Breast epithelium (tissue), 3 donors: Measurements from ENCODE around the gene ZNF775.

Source experiments
- POLR2A ChIP-seq: fragments of 450-650 bp; IDR thresholded peaks from one replicate; pipeline ENCODE4 v1.6.1; 2016; ENCODE audit warnings: antibody characterized with exemption, mild to moderate bottlenecking, moderate library complexity
- TF ChIP-seq, protein P1 (sequence below), 3 donors: fragments of 450-650 bp; IDR thresholded peaks; one replicate each; pipeline ENCODE4 v1.5.1; 2016 to 2017; ENCODE audit warnings: antibody characterized with exemption in 3 of 3, mild to moderate bottlenecking in 3 of 3, moderate library complexity in 3 of 3

DNA sequence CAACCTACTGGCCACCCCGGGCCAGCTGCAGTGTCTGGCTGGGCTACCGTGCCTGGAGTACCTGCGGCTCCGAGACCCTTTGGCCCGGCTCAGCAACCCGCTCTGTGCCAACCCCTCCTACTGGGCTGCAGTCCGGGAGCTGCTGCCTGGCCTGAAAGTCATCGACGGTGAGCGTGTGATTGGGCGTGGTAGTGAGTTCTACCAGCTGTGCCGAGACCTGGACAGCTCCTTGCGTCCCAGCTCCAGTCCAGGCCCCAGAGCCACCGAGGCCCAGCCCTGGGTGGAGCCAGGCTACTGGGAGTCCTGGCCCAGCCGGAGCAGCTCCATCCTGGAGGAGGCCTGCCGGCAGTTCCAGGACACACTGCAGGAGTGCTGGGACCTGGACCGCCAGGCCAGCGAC, 42.0 kb upstream of the ZNF775 start:
- TF ChIP-seq, protein P1, sequence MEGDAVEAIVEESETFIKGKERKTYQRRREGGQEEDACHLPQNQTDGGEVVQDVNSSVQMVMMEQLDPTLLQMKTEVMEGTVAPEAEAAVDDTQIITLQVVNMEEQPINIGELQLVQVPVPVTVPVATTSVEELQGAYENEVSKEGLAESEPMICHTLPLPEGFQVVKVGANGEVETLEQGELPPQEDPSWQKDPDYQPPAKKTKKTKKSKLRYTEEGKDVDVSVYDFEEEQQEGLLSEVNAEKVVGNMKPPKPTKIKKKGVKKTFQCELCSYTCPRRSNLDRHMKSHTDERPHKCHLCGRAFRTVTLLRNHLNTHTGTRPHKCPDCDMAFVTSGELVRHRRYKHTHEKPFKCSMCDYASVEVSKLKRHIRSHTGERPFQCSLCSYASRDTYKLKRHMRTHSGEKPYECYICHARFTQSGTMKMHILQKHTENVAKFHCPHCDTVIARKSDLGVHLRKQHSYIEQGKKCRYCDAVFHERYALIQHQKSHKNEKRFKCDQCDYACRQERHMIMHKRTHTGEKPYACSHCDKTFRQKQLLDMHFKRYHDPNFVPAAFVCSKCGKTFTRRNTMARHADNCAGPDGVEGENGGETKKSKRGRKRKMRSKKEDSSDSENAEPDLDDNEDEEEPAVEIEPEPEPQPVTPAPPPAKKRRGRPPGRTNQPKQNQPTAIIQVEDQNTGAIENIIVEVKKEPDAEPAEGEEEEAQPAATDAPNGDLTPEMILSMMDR (IDR thresholded peaks at IDR 0.05), result no peak
- TF ChIP-seq POLR2A, result no peak
